Fibroblast of lung (primary cell): ENCODE measurements around the gene ATP4A. TPM values are rescaled to one million over a fixed set of nuclear protein-coding genes. Genes with fewer than 3 reads are reported as not detected.

Experiments
- DNase-seq, 2 donors: peaks; one replicate each; pipeline versions ENCODE4 v3.0.0 to v3.0.0-alpha.2; 2010; ENCODE audit warnings: low read depth in 2 of 2
- H2AFZ ChIP-seq: 2 replicates; pipeline ENCODE4 v1.5.1; 2012; ENCODE audit warnings: low read length, control low read depth, inconsistent platforms
- H3K27ac ChIP-seq: 2 replicates; pipeline ENCODE4 v1.5.1; 2011; ENCODE audit warnings: low read length, control low read depth; ENCODE audit not compliant: insufficient read depth
- H3K27me3 ChIP-seq: 2 replicates; pipeline ENCODE4 v1.5.1; 2011; ENCODE audit warnings: mild to moderate bottlenecking, low read length; ENCODE audit not compliant: control insufficient read depth, insufficient read depth
- H3K36me3 ChIP-seq: 2 replicates; pipeline ENCODE4 v1.5.1; 2011; ENCODE audit warnings: low read length; ENCODE audit not compliant: control insufficient read depth, insufficient read depth
- H3K4me1 ChIP-seq: 2 replicates; pipeline ENCODE4 v1.5.1; 2011; ENCODE audit warnings: low read length; ENCODE audit not compliant: control insufficient read depth, insufficient read depth; ENCODE audit errors: extremely low read depth
- H3K4me2 ChIP-seq: 2 replicates; pipeline ENCODE4 v1.5.1; 2011; ENCODE audit warnings: low read length, control low read depth; ENCODE audit not compliant: insufficient read depth; ENCODE audit errors: extremely low read depth
- H3K4me3 ChIP-seq, 4 experiments: fragments of 200-600 bp in 1 of 4; sonication (generic) in 1 of 4; replicated peaks in 1 of 4; 2 replicates each; pipeline ENCODE4 v1.5.1; 2011 to 2016; ENCODE audit warnings: low read length in 4 of 4, low read depth in 3 of 4, mild to moderate bottlenecking in 3 of 4, control low read depth in 2 of 4, inconsistent platforms in 1 of 4, mixed read lengths in 1 of 4; ENCODE audit not compliant: insufficient read depth in 1 of 4; ENCODE audit errors: control extremely low read depth in 1 of 4
- H3K79me2 ChIP-seq: 2 replicates; pipeline ENCODE4 v1.5.1; 2012; ENCODE audit warnings: mild to moderate bottlenecking, low read length, inconsistent platforms; ENCODE audit not compliant: control insufficient read depth, insufficient read depth
- H3K9ac ChIP-seq: 2 replicates; pipeline ENCODE4 v1.5.1; 2011; ENCODE audit warnings: mild to moderate bottlenecking, low read length, control low read depth; ENCODE audit not compliant: insufficient read depth
- H3K9me3 ChIP-seq: 2 replicates; pipeline ENCODE4 v1.5.1; 2012; ENCODE audit warnings: low read depth, low read length; ENCODE audit not compliant: control insufficient read depth, insufficient read depth
- H4K20me1 ChIP-seq: 2 replicates; pipeline ENCODE4 v1.5.1; 2011; ENCODE audit warnings: low read length; ENCODE audit not compliant: control insufficient read depth, insufficient read depth; ENCODE audit errors: extremely low read depth
- EZH2 ChIP-seq: IDR thresholded peaks from 2 replicates; pipeline ENCODE4 v1.5.1; 2012; ENCODE audit warnings: low read length, control low read depth, mild to moderate bottlenecking; ENCODE audit errors: missing control alignments
- polyA plus RNA-seq, 2 donors: library from polyadenylated mRNA; depleted of rRNA in 1 of 2; stranded (reverse) in 1 of 2; unstranded in 1 of 2; fragments of >200 nt; gene quantifications; 2 replicates each; pipeline ENCODE4 v1.2.1, GENCODE V29; 2011 to 2012; ENCODE audit warnings: missing spikeins in 1 of 2
- total RNA-seq: library from RNA; depleted of rRNA; stranded (reverse); fragments of >200 nt; gene quantifications from 2 replicates; pipeline ENCODE4 v1.2.1, GENCODE V29; 2014
- TF ChIP-seq, protein P1 (sequence below), 2 donors: IDR thresholded peaks in 1 of 2; conservative IDR thresholded peaks in 1 of 2; 1 replicate in 1 of 2; 2 replicates in 1 of 2; pipeline ENCODE4 v1.5.1; 2011 to 2012; ENCODE audit warnings: low read length in 2 of 2, control low read depth in 1 of 2, inconsistent platforms in 1 of 2, low read depth in 1 of 2, mild to moderate bottlenecking in 1 of 2

Gene ATP4A
- total and polyA plus RNA-seq, 2 donors (not counting 1 experiment from before 2014, with no cell fraction given): not detected

DNA sequence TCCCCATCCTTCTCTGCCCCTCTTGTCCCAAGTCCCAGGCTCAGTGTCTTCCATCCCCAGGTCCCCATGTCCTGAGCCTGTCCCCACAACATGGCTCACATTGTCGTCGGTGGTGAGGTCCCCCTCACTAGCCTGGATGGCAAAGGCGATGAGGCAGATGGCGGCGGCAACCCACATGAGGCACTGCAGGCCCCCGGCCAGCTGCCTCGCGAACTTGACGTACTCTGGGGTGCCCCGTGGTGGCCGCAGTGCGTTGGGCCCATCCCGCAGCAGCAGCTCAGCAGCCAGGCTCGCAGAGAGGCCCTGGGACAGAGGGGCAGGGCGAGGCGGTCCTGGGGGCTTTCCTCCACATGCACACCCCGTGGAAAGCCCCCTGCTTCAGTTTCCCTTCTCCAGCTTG lies 1.1 kb downstream of the ATP4A start:
- Histone ChIP-seq H3K27me3 (peaks cover 23% of the 10 kb centered on the region), H2AFZ (no peak overlapping the region), H3K27ac (no peak overlapping the region), H3K79me2 (no peaks in the 10 kb centered on the region), H3K9ac (no peak overlapping the region), H4K20me1 (no peaks in the 10 kb centered on the region), H3K4me3 (no peak overlapping the region), H3K36me3 (no peaks in the 10 kb centered on the region), H3K9me3 (no peaks in the 10 kb centered on the region), H3K4me2 (no peak overlapping the region), H3K4me1 (peaks cover 5% of the 10 kb centered on the region)
- DNase-seq: no peak
- TF ChIP-seq EZH2: no peak
- TF ChIP-seq, protein P1, sequence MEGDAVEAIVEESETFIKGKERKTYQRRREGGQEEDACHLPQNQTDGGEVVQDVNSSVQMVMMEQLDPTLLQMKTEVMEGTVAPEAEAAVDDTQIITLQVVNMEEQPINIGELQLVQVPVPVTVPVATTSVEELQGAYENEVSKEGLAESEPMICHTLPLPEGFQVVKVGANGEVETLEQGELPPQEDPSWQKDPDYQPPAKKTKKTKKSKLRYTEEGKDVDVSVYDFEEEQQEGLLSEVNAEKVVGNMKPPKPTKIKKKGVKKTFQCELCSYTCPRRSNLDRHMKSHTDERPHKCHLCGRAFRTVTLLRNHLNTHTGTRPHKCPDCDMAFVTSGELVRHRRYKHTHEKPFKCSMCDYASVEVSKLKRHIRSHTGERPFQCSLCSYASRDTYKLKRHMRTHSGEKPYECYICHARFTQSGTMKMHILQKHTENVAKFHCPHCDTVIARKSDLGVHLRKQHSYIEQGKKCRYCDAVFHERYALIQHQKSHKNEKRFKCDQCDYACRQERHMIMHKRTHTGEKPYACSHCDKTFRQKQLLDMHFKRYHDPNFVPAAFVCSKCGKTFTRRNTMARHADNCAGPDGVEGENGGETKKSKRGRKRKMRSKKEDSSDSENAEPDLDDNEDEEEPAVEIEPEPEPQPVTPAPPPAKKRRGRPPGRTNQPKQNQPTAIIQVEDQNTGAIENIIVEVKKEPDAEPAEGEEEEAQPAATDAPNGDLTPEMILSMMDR (conservative IDR thresholded peaks at IDR 0.05 in 1 of 2, IDR thresholded peaks at IDR 0.05 in 1 of 2; ENCODE audit: low read depth in 1 of 2, low read length in 2 of 2): no peak

DNA sequence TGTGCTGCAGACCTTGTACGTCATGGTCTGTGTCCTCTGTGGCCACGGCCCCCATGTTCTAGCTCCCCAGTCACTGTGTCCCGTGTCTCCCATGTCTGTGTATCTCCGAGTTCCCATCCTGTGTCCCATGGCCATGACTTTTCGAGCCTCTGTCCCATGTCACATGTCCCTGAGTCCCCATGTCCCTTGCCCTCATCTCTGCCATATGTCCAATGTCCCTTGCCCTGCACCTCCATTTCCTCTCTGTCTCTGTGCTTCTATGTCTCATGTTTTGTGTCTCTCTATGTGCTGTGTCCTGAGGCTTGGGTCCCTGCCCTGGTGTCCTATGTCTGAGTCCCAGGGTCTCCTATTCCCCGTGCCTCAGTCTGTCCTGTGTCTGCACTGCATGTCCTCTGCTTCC lies 2.0 kb downstream of the ATP4A start:
- no peak overlapping the region for H2AFZ ChIP-seq
- H3K4me3 ChIP-seq: no peak overlapping the region

DNA sequence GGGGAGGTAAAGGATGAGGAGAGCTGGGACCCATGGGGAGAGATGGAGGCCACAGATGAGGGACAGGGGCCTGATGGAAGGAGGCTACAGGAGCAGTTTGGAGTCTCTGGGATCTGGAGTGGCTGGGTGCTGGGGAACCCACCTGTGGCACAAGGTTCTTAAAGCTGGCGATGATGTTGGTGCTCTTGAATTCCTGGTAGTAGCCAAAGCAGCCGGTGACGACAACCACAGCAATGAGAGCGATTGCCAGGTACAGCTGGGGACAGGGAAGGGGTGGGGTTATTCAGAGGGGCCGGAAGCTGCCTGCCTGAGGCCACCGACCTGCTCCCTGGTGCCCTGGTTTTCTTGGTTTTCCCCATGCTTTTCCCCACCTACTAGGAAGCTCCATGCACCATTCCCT lies 2.8 kb downstream of the ATP4A start:
- no peaks in the 10 kb centered on the region for H4K20me1 ChIP-seq
- H3K4me2 ChIP-seq: no peak overlapping the region
- peaks cover 23% of the 10 kb centered on the region for H3K27me3 ChIP-seq
- H3K79me2 ChIP-seq: no peaks in the 10 kb centered on the region
- H3K9me3 ChIP-seq: no peaks in the 10 kb centered on the region
- H3K4me3 ChIP-seq: no peak overlapping the region
- H3K27ac ChIP-seq: no peak overlapping the region
- TF ChIP-seq, protein P1 (conservative IDR thresholded peaks at IDR 0.05 in 1 of 2, IDR thresholded peaks at IDR 0.05 in 1 of 2; ENCODE audit: low read depth in 1 of 2, low read length in 2 of 2): no peak
- peaks cover 5% of the 10 kb centered on the region for H3K4me1 ChIP-seq
- H3K36me3 ChIP-seq: no peaks in the 10 kb centered on the region
- no peak for DNase-seq
- H3K9ac ChIP-seq: no peak overlapping the region
- H2AFZ ChIP-seq: no peak overlapping the region

More for the DNA sequence above, 2.0 kb downstream of the ATP4A start:
- no peaks in the 10 kb centered on the region for H3K79me2 ChIP-seq
- DNase-seq: no peak
- H3K4me2 ChIP-seq: no peak overlapping the region
- H3K9me3 ChIP-seq: no peaks in the 10 kb centered on the region
- TF ChIP-seq, protein P1 (conservative IDR thresholded peaks at IDR 0.05 in 1 of 2, IDR thresholded peaks at IDR 0.05 in 1 of 2; ENCODE audit: low read depth in 1 of 2, low read length in 2 of 2): no peak
- no peak for TF ChIP-seq EZH2
- H3K36me3 ChIP-seq: no peaks in the 10 kb centered on the region
- peaks cover 5% of the 10 kb centered on the region for H3K4me1 ChIP-seq
- no peak overlapping the region for H3K9ac ChIP-seq
- no peaks in the 10 kb centered on the region for H4K20me1 ChIP-seq
- H3K27me3 ChIP-seq: peaks cover 23% of the 10 kb centered on the region
- H3K27ac ChIP-seq: no peak overlapping the region
